Measurements from ENCODE around the gene GPR148.
"Not testable (repeated sequence)": the region's sequence is repeated elsewhere in the genome, so short reads cannot be mapped to it uniquely, and the experiment has no call there.

Gene GPR148

GRCh38 chr2:130728549-130729316 is at the start of gene GPR148:
Gene GPR148 (plus strand): TSS chr2:130729070. CDS start chr2:130729152, 82 bp downstream.
- DNase-seq: no peak

GRCh38 chr2:130692041-130692770 is 36.7 kb upstream of the GPR148 start:
- not testable (repeated sequence) for DNase-seq

GRCh38 chr2:130693474-130693873 is 35.4 kb upstream of the GPR148 start:
- DNase-seq: not testable (repeated sequence)

- DNase-seq: not testable (repeated sequence)
Observed at GRCh38 chr2:130703250-130703649, 25.6 kb upstream of the GPR148 start.

GRCh38 chr2:130714795-130715194 is 14.1 kb upstream of the GPR148 start:
- not testable (repeated sequence) for DNase-seq

GRCh38 chr2:130720036-130720435 is 8.8 kb upstream of the GPR148 start:
- no peak for DNase-seq

GRCh38 chr2:130720528-130720927 is 8.3 kb upstream of the GPR148 start:
- DNase-seq: no peak

GRCh38 chr2:130724455-130724854 is 4.4 kb upstream of the GPR148 start:
- no peak for DNase-seq

GRCh38 chr2:130726614-130727180 is 2.2 kb upstream of the GPR148 start:
- DNase-seq: no peak

GRCh38 chr2:130727286-130727924 is 1.5 kb upstream of the GPR148 start:
- peak; percentile 69 for DNase-seq

GRCh38 chr2:130728007-130728454 is 839 bp upstream of the GPR148 start:
- DNase-seq: no peak

- DNase-seq: no peak
Observed at GRCh38 chr2:130729322-130730299, 741 bp downstream of the GPR148 start.

- DNase-seq: not testable (repeated sequence)
Observed at GRCh38 chr2:130732257-130732656, 3.4 kb downstream of the GPR148 start.

GRCh38 chr2:130735200-130735599 is 6.3 kb downstream of the GPR148 start:
- DNase-seq: no peak

- DNase-seq: no peak
Observed at GRCh38 chr2:130736487-130736886, 7.6 kb downstream of the GPR148 start.

- DNase-seq: no peak
Observed at GRCh38 chr2:130737592-130737991, 8.7 kb downstream of the GPR148 start.

- no peak for DNase-seq
Observed at GRCh38 chr2:130740671-130741070, 11.8 kb downstream of the GPR148 start.

- DNase-seq: no peak
Observed at GRCh38 chr2:130743278-130743677, 14.4 kb downstream of the GPR148 start.

GRCh38 chr2:130744287-130745117 is 15.6 kb downstream of the GPR148 start:
- DNase-seq: no peak

GRCh38 chr2:130749078-130749477 is 20.2 kb downstream of the GPR148 start:
- no peak for DNase-seq

- no peak for DNase-seq
Observed at GRCh38 chr2:130749641-130750040, 20.8 kb downstream of the GPR148 start.

All from T1000 (cell line).